CD4-positive, alpha-beta T cell treated with Interleukin-2 at 100 ng/mL for 4 hours (primary cell): ENCODE measurements around the gene IMPG1.
"Not testable (repeated sequence)": the region's sequence is repeated elsewhere in the genome, so short reads cannot be mapped to it uniquely, and the experiment has no call there.

Source experiments
- DNase-seq: peaks from one replicate; pipeline ENCODE4 v3.0.0-alpha.2; 2020; ENCODE audit warnings: low spot score

The IMPG1 gene

GRCh38 chr6:75952128-75952527, 120.3 kb downstream of the IMPG1 start:
- no peak for DNase-seq

- no peak for DNase-seq
Measured at GRCh38 chr6:75947935-75948334, 124.5 kb downstream of the IMPG1 start.

GRCh38 chr6:75946146-75946831, 126.2 kb downstream of the IMPG1 start:
- DNase-seq: no peak

GRCh38 chr6:75943381-75943780, 129.1 kb downstream of the IMPG1 start:
- DNase-seq: no peak

- DNase-seq: no peak
Measured at GRCh38 chr6:75941509-75941908, 131.0 kb downstream of the IMPG1 start.

- no peak for DNase-seq
Measured at GRCh38 chr6:75940564-75940963, 131.9 kb downstream of the IMPG1 start.

- no peak for DNase-seq
Measured at GRCh38 chr6:75937846-75938245, 134.6 kb downstream of the IMPG1 start.

GRCh38 chr6:75936682-75937081, 135.8 kb downstream of the IMPG1 start:
- no peak for DNase-seq

- DNase-seq: no peak
Measured at GRCh38 chr6:75935473-75935793, 137.0 kb downstream of the IMPG1 start.

- DNase-seq: peak; percentile 54
Measured at GRCh38 chr6:75934643-75935472, 137.6 kb downstream of the IMPG1 start.

GRCh38 chr6:75933387-75933975, 139.0 kb downstream of the IMPG1 start:
- no peak for DNase-seq

- DNase-seq: no peak
Measured at GRCh38 chr6:75932067-75932466, 140.4 kb downstream of the IMPG1 start.

GRCh38 chr6:75931011-75931680, 141.3 kb downstream of the IMPG1 start:
- no peak for DNase-seq

GRCh38 chr6:75926293-75927168, 145.9 kb downstream of the IMPG1 start:
- no peak for DNase-seq

- no peak for DNase-seq
Measured at GRCh38 chr6:75922226-75922625, 150.2 kb downstream of the IMPG1 start.

- no peak for DNase-seq
Measured at GRCh38 chr6:75913040-75913439, 159.4 kb downstream of the IMPG1 start.

GRCh38 chr6:75907444-75907843, 165.0 kb downstream of the IMPG1 start:
- no peak for DNase-seq

- DNase-seq: no peak
Measured at GRCh38 chr6:75906871-75907270, 165.6 kb downstream of the IMPG1 start.

- DNase-seq: not testable (repeated sequence)
Measured at GRCh38 chr6:75905129-75905528, 167.3 kb downstream of the IMPG1 start.

- not testable (repeated sequence) for DNase-seq
Measured at GRCh38 chr6:75900216-75900615, 172.2 kb downstream of the IMPG1 start.

- DNase-seq: no peak
Measured at GRCh38 chr6:75896526-75896925, 175.9 kb downstream of the IMPG1 start.

- DNase-seq: no peak
Measured at GRCh38 chr6:75893776-75894152, 178.7 kb downstream of the IMPG1 start.
